Daoy (cell line): ENCODE data around the gene KCND3. TPM values are rescaled to one million over a fixed set of nuclear protein-coding genes. Genes with fewer than 3 reads are reported as not detected.

Experiments
- DNase-seq: peaks from one replicate; pipeline ENCODE4 v3.0.0-alpha.2; 2015; ENCODE audit warnings: low read depth
- total RNA-seq: library from RNA; depleted of rRNA; stranded (reverse); fragments of >200 nt; shearing (Covaris generic); gene quantifications from 2 replicates; pipeline ENCODE4 v1.2.3, GENCODE V29; 2014

KCND3 gene
- total RNA-seq, 1 experiment from 2014 or later: not detected

- no peak for DNase-seq
Measured at GRCh38 chr1:111882986-111883560, 106.4 kb downstream of the KCND3 start.

DNA sequence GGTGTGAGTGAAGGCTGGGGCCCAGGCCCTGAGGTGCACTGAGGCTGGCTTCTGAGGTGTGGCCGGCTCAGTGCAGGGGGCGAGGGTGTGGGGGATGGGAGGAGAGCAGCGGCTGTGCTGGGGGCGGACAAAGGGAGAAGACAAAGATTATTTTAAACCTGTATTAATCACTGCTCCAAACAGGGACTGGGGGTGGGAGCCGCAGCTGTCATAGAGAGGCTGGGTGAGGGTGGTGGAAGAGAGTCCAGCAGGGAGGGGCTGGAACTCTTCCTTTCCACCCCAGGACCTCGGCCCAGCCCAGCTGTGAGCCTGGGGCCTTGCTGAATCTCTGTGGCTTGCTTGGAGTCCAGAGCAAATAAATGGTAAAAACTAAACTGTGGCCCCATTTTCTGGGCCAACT is 106.9 kb downstream of the KCND3 start:
- DNase-seq: no peak

- DNase-seq: no peak
Measured at GRCh38 chr1:111880881-111881837, 108.3 kb downstream of the KCND3 start.

GRCh38 chr1:111879081-111879480 is 110.4 kb downstream of the KCND3 start:
- DNase-seq: peak; percentile 21

DNA sequence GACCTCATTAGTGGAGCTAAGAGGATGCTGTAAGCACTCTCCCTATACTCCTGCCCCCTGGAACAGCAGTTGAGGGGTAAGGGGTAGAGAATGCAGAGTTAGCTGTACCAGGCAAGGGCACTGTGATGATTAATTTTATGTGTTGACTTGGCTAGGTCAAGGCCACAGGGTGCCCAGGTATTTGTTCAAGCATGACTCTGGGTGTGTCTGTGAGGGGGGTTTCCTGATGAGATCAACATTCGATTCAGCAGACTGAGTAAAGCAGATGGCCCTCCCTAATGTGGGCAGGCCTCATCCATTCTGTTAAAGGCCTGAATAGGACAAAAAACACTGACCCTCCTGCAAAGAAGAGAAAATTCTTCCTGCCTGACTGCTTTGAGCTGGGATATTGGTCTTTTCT is 110.8 kb downstream of the KCND3 start:
- DNase-seq: peak; percentile 47

GRCh38 chr1:111878091-111878490 is 111.4 kb downstream of the KCND3 start:
- no peak for DNase-seq

- no peak for DNase-seq
Measured at GRCh38 chr1:111876631-111877030, 112.8 kb downstream of the KCND3 start.

DNA sequence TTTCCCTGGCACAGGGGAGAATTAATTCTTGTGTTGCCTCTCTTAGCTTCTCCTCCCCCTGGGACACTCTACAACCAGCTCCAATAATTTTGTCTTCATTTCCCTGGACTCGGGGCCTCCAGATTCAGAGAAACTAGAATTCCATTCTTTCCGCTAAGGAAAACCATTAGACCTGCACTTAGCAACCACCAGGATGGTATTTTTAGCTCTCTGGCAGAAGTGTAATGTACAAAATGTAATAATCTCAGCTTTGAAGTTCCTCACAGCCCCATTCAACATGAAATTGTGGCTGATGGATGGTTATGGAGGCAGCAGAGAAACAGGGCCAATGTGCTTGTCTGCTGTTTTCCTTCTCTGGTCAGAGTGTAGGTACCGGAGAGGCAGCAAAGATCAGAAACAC is 113.8 kb downstream of the KCND3 start:
- DNase-seq: no peak

- no peak for DNase-seq
Measured at GRCh38 chr1:111873460-111874030, 115.9 kb downstream of the KCND3 start.

GRCh38 chr1:111870181-111870580 is 119.3 kb downstream of the KCND3 start:
- no peak for DNase-seq

- DNase-seq: no peak
Measured at GRCh38 chr1:111867868-111868440, 121.5 kb downstream of the KCND3 start.

GRCh38 chr1:111864862-111865261 is 124.6 kb downstream of the KCND3 start:
- DNase-seq: no peak

DNA sequence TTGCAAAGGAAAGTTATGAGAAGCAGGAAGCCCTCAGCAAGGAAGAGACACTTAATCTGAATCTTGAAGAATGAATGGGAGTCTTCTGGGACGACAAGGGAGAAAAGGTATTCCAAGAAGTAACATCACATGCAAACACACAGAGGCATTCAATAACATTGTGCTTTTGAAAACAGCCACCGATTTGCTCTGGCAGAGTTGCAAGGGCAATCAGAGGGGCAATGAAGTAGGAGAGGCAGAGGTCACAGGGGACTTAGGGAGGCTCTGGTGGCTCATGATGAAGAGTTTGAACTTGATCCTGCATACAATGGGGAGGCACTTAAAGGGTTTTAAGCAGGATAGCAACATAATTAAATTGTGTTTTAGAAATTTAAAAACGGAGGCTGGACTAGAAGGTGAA is 126.1 kb downstream of the KCND3 start:
- DNase-seq: no peak

DNA sequence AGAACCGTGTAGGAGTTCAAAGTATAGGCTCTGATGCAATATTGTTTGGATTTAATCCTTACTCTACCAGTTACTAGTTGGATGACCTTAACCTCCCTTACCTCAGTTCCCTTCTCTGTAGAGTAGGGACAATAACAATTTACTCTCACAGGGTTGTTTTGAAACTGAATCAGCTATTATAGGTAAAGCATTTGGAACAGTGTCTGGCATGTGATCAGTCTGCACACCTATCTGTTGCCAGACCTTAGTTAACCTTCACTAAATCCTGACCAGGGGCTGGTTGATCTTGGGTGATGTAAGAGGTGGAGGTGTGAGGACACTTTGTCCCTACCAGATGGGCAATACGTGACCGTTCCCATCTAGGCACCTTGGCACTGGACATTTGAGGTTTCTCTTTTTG is 126.9 kb downstream of the KCND3 start:
- DNase-seq: no peak

DNA sequence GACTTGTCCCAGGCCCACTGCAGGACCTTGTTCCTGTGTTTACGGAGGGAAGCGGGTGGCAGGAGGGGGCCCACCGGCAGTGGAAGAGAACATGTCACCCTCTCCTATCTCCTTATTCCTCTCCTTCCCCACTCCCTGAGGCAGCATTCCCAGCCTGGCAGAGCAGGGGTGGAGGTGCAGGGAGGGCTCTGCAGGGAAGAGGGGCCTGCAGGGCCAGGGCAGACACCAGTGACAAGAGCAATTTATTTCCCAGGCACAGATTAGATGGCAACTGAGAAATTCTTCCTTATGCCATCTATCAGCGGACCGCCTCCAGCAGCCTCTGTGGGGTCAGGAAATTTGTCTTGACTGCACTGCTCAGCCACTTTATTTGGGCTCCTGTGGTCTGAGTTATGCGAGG is 127.9 kb downstream of the KCND3 start:
- DNase-seq: no peak

- no peak for DNase-seq
Measured at GRCh38 chr1:111857194-111857651, 132.2 kb downstream of the KCND3 start.

GRCh38 chr1:111856411-111857185 is 132.9 kb downstream of the KCND3 start:
- no peak for DNase-seq

DNA sequence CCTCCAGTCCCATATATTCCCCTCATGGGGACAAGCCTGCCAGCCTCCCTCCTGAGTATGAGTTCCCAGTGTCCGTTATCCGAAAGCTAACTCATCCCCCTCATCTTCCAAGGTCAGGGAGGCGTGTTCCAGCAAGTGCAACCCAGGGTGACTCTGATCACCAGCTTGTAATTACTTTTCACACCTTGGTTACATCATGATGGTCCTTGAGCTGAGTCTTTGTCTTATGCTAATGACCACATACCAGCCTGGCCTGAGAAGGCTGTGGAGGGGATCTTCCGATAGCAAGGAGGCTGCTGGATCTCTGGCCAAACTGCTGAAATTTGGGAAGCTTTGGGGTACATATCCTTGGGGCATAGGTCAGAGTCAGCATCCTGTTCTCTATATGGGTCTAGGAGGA is 134.2 kb downstream of the KCND3 start:
- no peak for DNase-seq

GRCh38 chr1:111852261-111852721 is 137.2 kb downstream of the KCND3 start:
- no peak for DNase-seq

DNA sequence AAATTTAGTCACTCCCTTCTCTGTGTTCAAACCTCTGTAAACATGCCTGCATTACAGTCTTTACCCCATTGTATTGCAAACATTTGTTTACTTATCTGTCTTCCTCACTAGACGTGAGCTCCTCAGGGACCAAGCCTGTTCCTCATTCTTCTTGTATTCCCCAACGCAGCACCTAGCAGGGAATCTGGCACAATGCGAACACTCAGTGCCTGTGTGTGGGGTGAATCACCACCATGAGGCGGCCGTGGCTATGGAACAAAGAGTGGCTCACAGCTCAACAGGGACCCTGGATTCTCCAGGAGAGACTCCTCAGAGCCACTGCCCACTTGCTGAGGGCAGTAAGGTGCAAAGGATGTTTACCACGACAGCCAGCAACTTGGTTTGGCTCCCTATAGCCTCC is 137.9 kb downstream of the KCND3 start:
- DNase-seq: peak; percentile 18

DNA sequence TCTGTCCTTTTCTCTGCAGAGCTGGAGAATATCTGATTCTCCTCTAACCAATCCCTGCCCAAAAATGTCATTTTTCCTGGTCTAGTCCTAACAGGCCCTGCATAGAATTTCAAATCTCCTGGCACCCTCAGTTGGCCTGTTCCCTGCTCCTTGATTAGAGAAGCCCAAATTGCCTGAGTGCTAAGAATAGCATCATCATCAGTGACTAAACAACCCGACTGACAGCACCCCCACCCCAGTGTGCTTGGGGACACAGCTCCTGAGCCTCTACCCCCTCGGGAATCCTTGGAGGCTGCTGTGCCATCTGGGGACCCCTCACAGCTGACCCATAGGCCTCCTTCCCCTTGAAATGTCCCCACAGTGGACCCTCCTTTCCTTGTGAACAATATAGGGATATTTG is 139.4 kb downstream of the KCND3 start:
- DNase-seq: no peak
